GM12865 (cell line): ENCODE results near the gene GPR3.
A peak's percentile ranks its signal among the peaks of the same experiment; 100 is the strongest.
"Not testable (repeated sequence)": the region's sequence is repeated elsewhere in the genome, so short reads cannot be mapped to it uniquely, and the experiment has no call there.

Experiments used
- DNase-seq: peaks from one replicate; pipeline ENCODE4 v3.0.0; 2010; ENCODE audit warnings: low read depth
- H3K4me3 ChIP-seq: 2 replicates; pipeline ENCODE4 v1.5.1; 2011; ENCODE audit warnings: mild to moderate bottlenecking, low read depth, low read length, control low read depth
- TF ChIP-seq, protein P1 (sequence below): IDR thresholded peaks from 2 replicates; pipeline ENCODE4 v1.5.1; 2011; ENCODE audit warnings: low read length, control low read depth, low read depth, inconsistent platforms; ENCODE audit not compliant: insufficient read depth; ENCODE audit errors: missing control alignments

The GPR3 gene

DNA sequence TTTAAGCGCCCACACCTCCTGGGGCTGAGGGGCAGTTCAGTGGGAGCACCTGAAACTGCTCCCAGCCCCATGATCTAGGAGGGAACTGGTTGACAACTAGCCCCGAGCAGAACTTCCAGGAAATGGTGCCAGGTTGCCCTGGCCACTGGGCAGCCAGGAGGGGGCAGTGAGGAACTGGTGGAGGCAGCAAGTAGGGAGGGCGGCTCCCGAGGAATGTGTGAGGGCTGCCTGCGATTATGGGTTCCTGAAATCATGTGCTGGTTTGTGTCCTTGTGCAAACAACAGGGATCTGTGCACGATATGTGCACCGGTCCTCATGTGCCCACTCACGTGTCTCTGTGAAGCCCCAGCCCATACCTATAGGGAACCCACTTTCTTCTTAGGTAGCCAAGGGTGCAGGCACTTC, 9.9 kb downstream of the GPR3 start:
- peak; percentile 52 for DNase-seq
- TF ChIP-seq, protein P1, sequence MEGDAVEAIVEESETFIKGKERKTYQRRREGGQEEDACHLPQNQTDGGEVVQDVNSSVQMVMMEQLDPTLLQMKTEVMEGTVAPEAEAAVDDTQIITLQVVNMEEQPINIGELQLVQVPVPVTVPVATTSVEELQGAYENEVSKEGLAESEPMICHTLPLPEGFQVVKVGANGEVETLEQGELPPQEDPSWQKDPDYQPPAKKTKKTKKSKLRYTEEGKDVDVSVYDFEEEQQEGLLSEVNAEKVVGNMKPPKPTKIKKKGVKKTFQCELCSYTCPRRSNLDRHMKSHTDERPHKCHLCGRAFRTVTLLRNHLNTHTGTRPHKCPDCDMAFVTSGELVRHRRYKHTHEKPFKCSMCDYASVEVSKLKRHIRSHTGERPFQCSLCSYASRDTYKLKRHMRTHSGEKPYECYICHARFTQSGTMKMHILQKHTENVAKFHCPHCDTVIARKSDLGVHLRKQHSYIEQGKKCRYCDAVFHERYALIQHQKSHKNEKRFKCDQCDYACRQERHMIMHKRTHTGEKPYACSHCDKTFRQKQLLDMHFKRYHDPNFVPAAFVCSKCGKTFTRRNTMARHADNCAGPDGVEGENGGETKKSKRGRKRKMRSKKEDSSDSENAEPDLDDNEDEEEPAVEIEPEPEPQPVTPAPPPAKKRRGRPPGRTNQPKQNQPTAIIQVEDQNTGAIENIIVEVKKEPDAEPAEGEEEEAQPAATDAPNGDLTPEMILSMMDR = peak; percentile 23
- no peak overlapping the region for H3K4me3 ChIP-seq

DNA sequence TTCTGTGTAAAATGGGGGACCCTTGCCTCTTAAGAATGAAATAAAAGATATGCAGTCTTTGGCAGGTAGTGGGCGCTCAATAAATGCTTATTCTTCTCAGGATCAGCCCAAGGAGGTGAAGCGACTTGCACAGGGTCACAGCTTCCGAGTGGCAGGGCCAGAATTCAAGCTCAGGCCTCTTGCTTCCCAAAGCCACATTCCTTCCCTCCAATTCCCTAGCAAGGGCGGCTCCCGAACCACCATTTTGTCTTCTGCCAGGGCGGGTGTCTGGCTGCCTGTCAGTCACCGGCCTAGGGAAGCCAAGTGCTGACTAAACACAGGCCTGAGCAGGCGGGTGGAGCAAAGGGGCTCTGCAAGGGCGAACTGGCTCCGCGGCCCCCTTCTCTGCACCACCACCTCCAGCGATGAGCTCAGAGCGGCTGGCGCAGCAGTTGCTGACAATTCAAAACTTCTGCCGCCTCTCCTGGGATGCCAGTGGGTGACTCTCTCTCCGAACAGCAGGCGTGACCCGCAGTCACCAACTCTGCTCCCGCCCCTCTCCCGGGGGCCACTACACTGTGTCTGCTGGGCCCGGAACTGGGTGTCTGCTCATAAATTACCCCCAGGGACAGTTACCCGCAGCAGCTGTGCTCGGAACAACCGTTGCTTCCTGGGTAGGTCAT, 10.8 kb downstream of the GPR3 start:
- no peak for DNase-seq
- TF ChIP-seq, protein P1 = peak; percentile 12
- H3K4me3 ChIP-seq = no peak overlapping the region

DNA sequence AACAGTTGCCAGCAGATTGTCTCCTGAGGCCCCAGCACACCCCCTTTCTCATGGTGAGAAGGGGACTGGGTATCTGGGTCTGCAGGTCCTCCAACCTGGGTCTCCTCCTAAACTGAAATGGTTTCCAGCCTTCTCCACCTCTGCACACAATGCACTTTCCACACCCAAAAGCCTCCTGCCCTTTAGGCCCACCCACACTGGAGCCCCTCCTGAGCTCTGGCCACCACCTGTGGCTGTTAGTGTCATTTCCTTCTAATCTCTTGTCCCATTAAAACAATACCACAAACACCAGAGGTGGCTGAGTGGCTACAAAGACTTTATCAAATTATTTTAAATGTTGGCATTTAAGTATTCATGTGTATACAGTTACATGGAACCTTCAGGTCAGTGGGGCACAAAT, 11.5 kb downstream of the GPR3 start:
- TF ChIP-seq, protein P1 = no peak
- H3K4me3 ChIP-seq = no peak overlapping the region
- no peak for DNase-seq

DNA sequence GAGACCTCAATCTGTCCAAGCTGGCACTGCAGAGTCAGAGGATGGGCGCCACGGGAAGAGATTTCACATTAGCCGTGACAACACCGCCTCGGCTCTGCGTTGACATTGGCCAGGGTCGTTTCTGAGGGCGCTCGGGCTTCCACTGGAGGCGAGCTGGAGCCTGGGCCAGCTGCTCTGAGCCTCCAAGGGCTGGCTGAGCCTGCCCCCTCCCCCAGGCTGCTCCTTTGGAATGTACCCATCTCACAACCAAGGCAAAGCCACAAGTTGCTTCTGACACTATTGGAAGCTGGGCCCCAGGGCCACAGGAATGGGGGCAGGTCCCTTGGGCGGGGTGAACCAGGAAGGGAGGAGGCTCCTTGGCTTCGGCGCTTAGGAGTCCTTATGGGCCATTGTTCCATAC, 12.7 kb downstream of the GPR3 start:
- H3K4me3 ChIP-seq = no peak overlapping the region
- DNase-seq = no peak
- TF ChIP-seq, protein P1 = no peak

DNA sequence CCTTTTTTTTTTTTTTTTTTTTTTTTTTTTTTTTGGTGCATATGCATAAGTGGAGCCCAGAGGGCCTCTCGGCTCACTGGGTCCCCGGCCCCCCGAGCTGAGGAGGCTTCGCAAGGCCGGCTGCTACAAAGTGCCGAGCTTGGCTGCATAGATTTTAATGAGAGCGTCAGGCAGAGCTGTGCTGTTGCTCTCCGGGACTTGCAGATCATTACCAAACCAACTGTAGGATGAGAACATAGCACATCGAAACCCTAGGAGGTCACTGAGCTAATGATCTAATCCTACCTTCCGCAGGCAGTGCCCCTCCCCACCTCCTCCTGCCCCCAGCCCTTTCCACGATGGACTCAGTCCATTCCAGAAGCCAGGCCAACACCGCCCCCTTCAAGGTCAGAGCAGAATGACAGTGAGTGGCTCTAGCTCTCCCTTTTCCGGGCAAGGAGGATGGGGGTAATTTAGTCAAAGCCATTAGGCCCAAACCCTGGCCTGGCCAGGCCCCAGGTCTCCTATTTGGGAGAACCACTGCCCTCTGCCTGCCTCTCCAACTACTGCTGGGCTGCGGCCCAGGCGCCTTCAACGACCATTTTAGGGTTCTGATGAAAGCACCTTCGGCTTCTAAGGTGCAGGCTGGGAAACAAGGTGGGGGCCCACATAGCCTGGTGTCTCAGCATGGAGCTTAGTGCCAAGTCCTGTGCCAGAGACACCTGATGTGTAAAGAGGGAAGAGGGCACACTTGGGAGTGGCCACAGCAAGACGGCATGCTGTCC, 13.4 kb downstream of the GPR3 start:
- not testable (repeated sequence) for H3K4me3 ChIP-seq, DNase-seq

DNA sequence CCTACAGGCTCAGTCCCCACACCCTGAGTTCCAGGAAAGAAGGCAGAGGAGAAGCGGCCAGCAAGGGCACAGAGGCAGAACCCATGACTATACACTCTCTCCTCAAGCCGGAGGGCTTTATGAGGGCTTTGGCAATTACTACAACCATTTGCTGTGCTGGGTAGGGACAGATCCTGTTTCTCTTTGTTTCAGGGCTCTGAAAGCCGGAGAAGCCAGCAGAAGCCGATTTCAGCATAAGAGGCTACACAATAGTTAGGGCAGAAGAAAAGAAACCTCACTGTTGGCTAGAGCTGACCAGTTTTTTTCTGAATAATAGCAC, 13.9 kb downstream of the GPR3 start:
- TF ChIP-seq, protein P1 = no peak
- no peak for DNase-seq
- H3K4me3 ChIP-seq = no peak overlapping the region

DNA sequence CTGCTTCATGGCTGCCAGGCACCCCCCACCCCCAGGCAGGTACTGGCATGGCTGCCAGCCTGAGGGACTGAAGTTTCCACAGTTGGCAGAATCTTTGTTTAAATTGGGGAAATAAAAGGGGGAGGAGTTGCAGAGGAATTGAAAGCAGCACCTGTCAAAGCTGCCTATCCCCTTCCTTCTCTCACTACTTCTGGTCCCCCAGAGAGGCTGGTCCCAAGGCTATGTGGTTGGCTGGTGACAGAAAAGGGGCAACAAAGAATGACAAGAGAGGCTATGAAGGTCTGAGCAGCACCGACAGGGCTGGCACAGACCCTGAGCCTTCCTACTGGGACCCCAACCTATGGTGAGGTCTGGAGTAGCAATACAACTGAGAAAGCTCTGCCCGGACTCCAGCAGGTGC, 14.4 kb downstream of the GPR3 start:
- not testable (repeated sequence) for H3K4me3 ChIP-seq, DNase-seq

DNA sequence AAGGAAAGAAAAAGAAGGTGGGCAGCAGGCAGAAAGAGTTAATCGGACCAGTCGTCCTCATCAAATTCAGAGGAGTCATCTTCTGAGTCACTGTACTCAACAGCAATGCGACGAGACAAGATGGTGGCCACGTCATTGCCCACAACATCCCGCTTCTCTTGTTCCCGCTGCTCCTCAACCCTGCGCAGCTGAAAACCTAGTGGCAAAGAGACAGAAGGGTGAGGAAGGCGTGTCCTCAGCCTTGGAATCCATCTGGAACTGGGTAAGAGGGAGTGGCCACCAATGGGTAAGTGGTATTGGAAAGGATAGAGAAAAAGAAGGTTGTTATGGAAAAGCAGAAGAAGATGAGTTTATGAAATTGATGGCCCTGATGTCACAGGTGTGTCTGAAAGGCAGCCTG, 15.7 kb downstream of the GPR3 start:
- DNase-seq = no peak
- no peak overlapping the region for H3K4me3 ChIP-seq
- TF ChIP-seq, protein P1 = no peak
